GM13977 (cell line): ENCODE data around the gene TPSAB1.
"Not testable (repeated sequence)": the region's sequence is repeated elsewhere in the genome, so short reads cannot be mapped to it uniquely, and the experiment has no call there.

Source experiments
- DNase-seq: peaks from one replicate; pipeline ENCODE4 v3.0.0; 2012; ENCODE audit warnings: low spot score
- in situ Hi-C: fragments of 300-500 bp; cut with MboI; formaldehyde crosslinking; loops from one replicate; pipeline ENCODE4 v1.12.0; 2022; ENCODE audit warnings: low sequenced_read_pairs, low pct_unique_long_range_greater_than_20kb, mixed read lengths, inconsistent platforms; ENCODE audit not compliant: unreplicated experiment
- TF ChIP-seq, protein P1 (sequence below): IDR thresholded peaks from 2 replicates; pipeline ENCODE4 v1.5.1; 2012; ENCODE audit warnings: mild to moderate bottlenecking, control low read depth; ENCODE audit not compliant: insufficient read depth; ENCODE audit errors: extremely low read depth, missing control alignments

Gene TPSAB1

DNA sequence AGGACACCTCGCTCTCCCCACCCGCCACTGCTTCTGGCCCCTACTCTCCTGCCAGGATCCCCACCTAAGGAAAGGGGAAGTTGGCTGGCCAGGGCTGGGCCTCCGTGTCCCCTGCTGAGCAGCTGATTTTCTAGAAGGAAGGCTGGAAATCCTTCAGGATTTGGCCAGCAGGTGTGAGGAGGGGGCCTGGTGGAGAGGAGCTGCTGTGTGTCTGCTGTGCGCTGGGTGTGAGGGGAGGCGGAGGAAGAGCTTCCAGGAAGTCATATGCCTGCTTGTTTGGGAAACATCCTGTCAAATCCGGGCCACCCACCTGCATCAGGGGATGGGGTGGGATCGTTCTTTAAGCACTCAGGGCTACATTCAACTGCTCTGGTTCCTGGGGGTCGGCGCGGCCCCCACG lies 44.0 kb upstream of the TPSAB1 start:
- in situ Hi-C loops = no loop called here

DNA sequence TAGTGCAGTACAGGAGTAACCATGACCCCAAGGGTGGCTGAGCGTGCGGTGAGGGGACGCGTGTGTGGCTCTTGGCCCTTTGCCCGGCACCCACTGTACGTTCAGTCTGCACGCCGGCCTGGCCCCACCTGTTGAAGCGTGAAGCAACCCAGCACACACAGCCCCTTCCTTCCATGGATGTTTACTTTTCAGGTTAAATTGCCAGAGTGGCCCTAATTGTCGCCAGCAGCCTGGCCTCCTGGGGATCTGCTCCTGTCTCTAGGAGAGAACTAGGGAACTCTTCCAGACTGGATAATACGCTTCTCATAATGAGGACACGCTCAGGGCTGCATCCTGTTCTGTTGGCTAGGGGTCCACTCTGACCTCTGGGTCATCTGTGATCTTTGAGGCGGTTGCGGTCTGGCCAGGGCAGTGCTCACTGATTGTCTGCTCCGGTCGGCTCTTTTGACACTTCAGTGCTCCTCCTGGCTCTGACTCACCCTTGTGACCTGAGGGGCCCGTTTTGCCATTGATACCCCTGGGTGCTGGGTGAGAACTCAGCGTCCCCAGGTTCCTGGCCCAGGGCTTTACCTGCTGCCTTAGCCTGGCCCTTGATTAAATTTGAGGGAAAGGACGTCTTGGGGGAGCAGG lies 43.2 kb upstream of the TPSAB1 start:
- in situ Hi-C loops = no loop called here
- TF ChIP-seq, protein P1, sequence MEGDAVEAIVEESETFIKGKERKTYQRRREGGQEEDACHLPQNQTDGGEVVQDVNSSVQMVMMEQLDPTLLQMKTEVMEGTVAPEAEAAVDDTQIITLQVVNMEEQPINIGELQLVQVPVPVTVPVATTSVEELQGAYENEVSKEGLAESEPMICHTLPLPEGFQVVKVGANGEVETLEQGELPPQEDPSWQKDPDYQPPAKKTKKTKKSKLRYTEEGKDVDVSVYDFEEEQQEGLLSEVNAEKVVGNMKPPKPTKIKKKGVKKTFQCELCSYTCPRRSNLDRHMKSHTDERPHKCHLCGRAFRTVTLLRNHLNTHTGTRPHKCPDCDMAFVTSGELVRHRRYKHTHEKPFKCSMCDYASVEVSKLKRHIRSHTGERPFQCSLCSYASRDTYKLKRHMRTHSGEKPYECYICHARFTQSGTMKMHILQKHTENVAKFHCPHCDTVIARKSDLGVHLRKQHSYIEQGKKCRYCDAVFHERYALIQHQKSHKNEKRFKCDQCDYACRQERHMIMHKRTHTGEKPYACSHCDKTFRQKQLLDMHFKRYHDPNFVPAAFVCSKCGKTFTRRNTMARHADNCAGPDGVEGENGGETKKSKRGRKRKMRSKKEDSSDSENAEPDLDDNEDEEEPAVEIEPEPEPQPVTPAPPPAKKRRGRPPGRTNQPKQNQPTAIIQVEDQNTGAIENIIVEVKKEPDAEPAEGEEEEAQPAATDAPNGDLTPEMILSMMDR = no peak
- DNase-seq = no peak

More for the DNA sequence above, 44.0 kb upstream of the TPSAB1 start:
- TF ChIP-seq, protein P1 = no peak
- DNase-seq = no peak

DNA sequence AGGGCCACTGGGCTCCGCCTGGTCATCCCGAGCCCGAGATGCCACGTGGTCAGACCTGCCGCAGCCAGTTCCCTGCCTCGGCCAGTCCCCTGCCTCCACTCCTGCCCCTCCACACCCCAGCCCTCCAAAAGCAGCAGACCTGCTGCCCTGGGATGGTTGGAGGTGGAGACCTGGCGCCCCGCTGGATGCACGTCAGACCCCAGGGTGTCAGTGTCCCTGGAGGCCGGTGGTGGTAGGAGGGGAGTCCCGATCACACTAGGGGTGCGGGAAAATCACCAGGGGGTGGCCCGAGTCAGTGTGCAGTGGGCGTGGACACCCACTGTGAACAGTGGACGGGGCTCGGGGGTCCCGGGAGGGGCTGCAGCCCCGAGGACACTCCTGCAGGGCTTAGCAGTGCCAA lies 42.3 kb upstream of the TPSAB1 start:
- in situ Hi-C loops = no loop called here
- DNase-seq = no peak
- TF ChIP-seq, protein P1 = no peak

DNA sequence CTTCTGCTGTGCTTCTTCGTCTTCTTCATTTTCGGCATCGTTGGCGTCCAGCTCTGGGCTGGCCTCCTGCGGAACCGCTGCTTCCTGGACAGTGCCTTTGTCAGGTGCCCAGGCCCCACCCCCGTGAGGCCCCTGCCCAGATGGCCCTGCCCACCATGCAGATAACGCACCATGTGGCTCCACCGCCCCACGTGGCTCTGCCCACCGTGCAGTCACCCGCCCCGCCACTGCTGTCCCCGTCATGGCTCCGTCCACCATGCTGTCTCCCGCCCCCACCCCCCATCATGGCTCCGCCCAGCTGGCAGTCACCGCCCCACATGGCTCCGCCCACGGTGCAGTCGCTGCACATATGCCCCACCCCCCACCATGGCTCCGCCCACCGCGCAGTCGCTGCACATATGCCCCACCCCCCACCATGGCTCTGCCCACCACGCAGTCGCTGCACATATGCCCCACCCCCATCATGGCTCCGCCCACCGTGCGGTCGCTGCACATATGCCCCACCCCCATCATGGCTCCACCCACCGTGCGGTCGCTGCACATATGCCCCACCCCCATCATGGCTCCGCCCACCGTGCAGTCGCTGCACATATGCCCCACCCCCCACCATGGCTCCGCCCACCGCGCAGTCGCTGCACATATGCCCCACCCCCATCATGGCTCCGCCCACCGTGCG lies 41.7 kb upstream of the TPSAB1 start:
- in situ Hi-C loops = not testable (repeated sequence)

DNA sequence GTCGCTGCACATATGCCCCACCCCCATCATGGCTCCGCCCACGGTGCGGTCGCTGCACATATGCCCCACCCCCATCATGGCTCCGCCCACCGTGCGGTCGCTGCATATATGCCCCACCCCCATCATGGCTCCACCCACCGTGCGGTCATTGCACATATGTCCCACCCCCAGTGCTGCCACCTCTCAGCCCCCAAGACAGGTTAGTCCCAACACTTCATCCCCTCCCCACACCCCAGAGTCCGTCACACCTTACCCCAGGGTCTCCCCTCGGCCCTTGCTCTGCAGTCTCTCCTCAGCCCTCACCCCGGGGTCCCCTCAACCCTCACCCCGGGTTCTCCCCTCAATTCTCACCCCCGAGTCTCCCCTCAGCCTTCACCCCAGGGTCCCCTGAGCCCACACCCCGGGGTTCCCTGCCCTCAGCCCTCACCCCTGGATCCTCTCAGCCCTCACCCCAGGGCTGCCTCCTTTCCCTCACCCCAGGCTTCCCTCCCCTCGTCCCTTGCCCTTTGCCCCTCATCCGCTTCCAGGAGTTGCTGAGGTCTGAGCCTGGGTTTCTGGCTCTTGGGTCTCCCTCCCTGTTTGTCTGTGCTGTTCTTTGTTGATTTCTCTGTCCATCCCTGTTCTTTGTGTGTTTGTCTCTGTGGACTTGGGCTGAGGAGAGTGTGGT lies 41.0 kb upstream of the TPSAB1 start:
- TF ChIP-seq, protein P1 = no peak
- no peak for DNase-seq
- in situ Hi-C loops = no loop called here

More for the DNA sequence above, 41.7 kb upstream of the TPSAB1 start:
- not testable (repeated sequence) for DNase-seq

DNA sequence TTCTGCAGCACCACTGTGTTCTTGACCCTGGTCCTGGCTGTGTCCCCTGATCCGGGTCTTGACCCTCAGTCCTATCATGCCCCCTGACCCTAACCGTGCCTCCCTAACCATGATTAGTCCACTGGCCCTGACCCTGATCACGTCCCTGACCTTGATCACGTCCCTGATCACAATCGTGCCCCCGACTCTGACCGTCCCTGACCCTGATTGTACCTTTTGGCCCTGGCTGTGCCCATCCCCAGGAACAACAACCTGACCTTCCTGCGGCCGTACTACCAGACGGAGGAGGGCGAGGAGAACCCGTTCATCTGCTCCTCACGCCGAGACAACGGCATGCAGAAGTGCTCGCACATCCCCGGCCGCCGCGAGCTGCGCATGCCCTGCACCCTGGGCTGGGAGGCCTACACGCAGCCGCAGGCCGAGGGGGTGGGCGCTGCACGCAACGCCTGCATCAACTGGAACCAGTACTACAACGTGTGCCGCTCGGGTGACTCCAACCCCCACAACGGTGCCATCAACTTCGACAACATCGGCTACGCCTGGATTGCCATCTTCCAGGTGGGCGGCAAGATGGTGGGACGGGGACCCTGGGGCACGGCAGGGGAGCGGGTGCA lies 40.4 kb upstream of the TPSAB1 start:
- in situ Hi-C loops = no loop called here
- no peak for DNase-seq
- TF ChIP-seq, protein P1 = no peak
